ENCODE measurements around the gene PRKAR1A. TPM values are rescaled to one million over a fixed set of nuclear protein-coding genes. Genes with fewer than 3 reads are reported as not detected.

The PRKAR1A gene
- total RNA-seq, 1 donor: 267 TPM

GRCh38 chr17:68562736-68563135, 50.5 kb downstream of the PRKAR1A start:
- H3K4me3 ChIP-seq (ENCODE audit: low read depth, low read length): no peak overlapping the region
- TF ChIP-seq CTCF (IDR thresholded peaks at IDR 0.05; ENCODE audit: insufficient read depth, low read length): no peak
- DNase-seq (ENCODE audit: low read depth): no peak

- H3K4me3 ChIP-seq (ENCODE audit: low read depth, low read length): no peak overlapping the region
- no peak for DNase-seq (ENCODE audit: low read depth)
- TF ChIP-seq CTCF (IDR thresholded peaks at IDR 0.05; ENCODE audit: insufficient read depth, low read length): no peak
These were observed 52.3 kb downstream of the PRKAR1A start for GRCh38 chr17:68564415-68565111.

- no peak for TF ChIP-seq CTCF (IDR thresholded peaks at IDR 0.05; ENCODE audit: insufficient read depth, low read length)
- DNase-seq (ENCODE audit: low read depth): peak; percentile 17
- no peak overlapping the region for H3K4me3 ChIP-seq (ENCODE audit: low read depth, low read length)
These were observed 53.6 kb downstream of the PRKAR1A start for GRCh38 chr17:68565661-68566441.

- DNase-seq (ENCODE audit: low read depth): no peak
- no peak for TF ChIP-seq CTCF (IDR thresholded peaks at IDR 0.05; ENCODE audit: insufficient read depth, low read length)
- no peak overlapping the region for H3K4me3 ChIP-seq (ENCODE audit: low read depth, low read length)
These were observed 54.2 kb downstream of the PRKAR1A start for GRCh38 chr17:68566442-68566738.

- DNase-seq (ENCODE audit: low read depth): no peak
- TF ChIP-seq CTCF (IDR thresholded peaks at IDR 0.05; ENCODE audit: insufficient read depth, low read length): no peak
These were observed 54.8 kb downstream of the PRKAR1A start for GRCh38 chr17:68567035-68567434.

GRCh38 chr17:68567581-68567980, 55.4 kb downstream of the PRKAR1A start:
- no peak for TF ChIP-seq CTCF (IDR thresholded peaks at IDR 0.05; ENCODE audit: insufficient read depth, low read length)

More at GRCh38 chr17:68567035-68567434, 54.8 kb downstream of the PRKAR1A start:
- no peak overlapping the region for H3K4me3 ChIP-seq (ENCODE audit: low read depth, low read length)

More at GRCh38 chr17:68567581-68567980, 55.4 kb downstream of the PRKAR1A start:
- no peak for DNase-seq (ENCODE audit: low read depth)
- no peak overlapping the region for H3K4me3 ChIP-seq (ENCODE audit: low read depth, low read length)

Measured in fibroblast of the aortic adventitia (primary cell).